ENCODE data around the gene ZNF614. TPM values are rescaled to one million over a fixed set of nuclear protein-coding genes. Genes with fewer than 3 reads are reported as not detected.
"Not testable (repeated sequence)": the region's sequence is repeated elsewhere in the genome, so short reads cannot be mapped to it uniquely, and the experiment has no call there.

The ZNF614 gene
- total RNA-seq, 1 donor from 2014 or later: 9.0 TPM

DNA sequence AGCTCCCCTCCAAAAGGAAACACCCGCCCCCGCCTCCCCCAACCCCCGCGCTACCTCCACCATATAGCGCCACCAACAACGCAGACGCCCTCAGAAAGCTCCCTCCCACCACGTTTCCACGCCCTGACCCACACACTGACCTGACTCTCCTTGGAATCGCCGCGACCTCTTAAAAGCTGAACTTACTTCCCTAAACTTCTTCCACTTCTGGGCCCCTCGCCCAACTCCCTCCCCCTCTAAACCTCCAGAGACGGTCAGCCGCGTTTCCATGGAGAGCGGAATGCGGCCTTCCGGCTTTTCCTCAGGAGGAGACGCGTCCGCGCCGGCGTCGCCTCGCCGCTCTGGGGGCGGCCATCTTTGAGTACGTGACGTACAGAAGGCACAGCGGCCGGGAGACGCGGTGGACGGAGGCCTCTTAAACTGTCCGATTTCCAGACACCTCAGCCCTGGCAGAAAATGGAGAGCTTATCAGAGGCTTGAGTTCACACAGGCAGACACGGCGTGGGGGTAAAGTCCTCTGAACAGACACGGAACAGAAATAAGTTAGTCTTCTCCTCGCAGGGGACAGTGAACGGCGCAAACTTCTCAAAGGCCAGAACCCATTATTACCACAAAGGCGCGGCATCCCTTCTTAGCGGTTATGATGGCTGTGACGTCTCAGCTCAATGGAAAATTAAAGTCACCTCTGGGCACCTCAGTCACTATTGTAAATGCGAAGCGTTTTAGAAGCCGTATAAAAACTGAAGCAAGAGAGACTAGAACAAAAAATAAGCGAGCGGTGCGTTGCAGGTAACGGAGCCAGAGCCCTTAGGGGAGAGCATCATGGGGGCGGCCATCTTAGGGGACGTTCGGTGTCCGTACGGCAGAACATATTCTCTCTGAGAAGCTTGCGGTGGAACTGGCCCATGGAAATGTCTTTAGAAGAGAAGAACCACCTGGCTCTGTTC, 20.6 kb upstream of the ZNF614 start, which contains the start of gene ZNF432:
Gene ZNF432 (minus strand): TSS at position 284 of the 947 bp plus-strand sequence. CDS start 1,970 bp downstream, outside the sequence.
- no peak for TF ChIP-seq CTCF (IDR thresholded peaks at IDR 0.05; ENCODE audit: insufficient read depth, low read length, severe bottlenecking)
- FAIRE-seq (no peak), DNase-seq (ENCODE audit: low read depth) (peak; percentile 72)
- H3K27me3 ChIP-seq (ENCODE audit: control insufficient read depth, insufficient read depth, low read length): no peaks in the 10 kb centered on the region
- H3K36me3 ChIP-seq (ENCODE audit: control insufficient read depth, insufficient read depth, low read length): peaks cover 6% of the 10 kb centered on the region
- peak within 1 kb of the TSS; percentile 80 for H3K4me3 ChIP-seq (ENCODE audit: low read depth, low read length)

- TF ChIP-seq CTCF (IDR thresholded peaks at IDR 0.05; ENCODE audit: insufficient read depth, low read length, severe bottlenecking): no peak
- no peak overlapping the region for H3K4me3 ChIP-seq (ENCODE audit: low read depth, low read length)
- peaks cover 17% of the 10 kb centered on the region for H3K36me3 ChIP-seq (ENCODE audit: control insufficient read depth, insufficient read depth, low read length)
- no peak for DNase-seq (ENCODE audit: low read depth)
- H3K27me3 ChIP-seq (ENCODE audit: control insufficient read depth, insufficient read depth, low read length): no peaks in the 10 kb centered on the region
- no peak for FAIRE-seq
These were observed 11.0 kb upstream of the ZNF614 start for GRCh38 chr19:52039169-52039568.

DNA sequence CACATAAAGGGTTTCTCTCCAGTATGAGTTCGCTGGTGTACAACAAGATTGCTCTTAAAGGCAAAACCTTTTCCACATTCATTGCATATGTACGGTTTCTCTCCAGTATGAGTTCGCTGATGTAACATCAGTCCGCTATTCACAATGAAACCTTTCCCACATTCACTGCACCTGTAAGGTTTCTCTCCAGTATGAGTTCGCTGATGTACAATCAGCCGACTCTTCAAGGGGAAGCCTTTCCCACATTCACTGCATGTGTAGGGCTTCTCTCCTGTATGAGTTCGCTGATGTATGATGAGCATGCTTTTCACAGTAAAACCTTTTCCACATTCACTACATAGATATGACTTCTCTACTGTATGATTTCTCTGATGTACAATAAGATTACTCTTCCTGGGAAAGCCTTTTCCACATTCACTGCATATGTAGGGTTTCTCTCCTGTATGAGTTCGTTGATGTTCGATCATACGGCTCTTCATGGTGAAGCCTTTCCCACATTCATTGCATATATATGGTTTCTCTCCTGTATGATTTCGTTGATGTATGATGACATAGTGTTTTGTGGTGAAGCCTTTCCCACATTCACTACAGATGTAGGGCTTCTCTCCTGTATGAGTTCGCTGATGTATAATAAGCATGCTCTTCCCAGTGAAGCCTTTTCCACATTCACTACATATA, 6.0 kb upstream of the ZNF614 start:
- Histone ChIP-seq H3K4me3 (ENCODE audit: low read depth, low read length) (no peak overlapping the region), H3K36me3 (ENCODE audit: control insufficient read depth, insufficient read depth, low read length) (peaks cover 10% of the 10 kb centered on the region), H3K27me3 (ENCODE audit: control insufficient read depth, insufficient read depth, low read length) (no peaks in the 10 kb centered on the region)
- DNase-seq (ENCODE audit: low read depth): no peak
- TF ChIP-seq CTCF (IDR thresholded peaks at IDR 0.05; ENCODE audit: insufficient read depth, low read length, severe bottlenecking): no peak
- FAIRE-seq: peak; percentile 68

DNA sequence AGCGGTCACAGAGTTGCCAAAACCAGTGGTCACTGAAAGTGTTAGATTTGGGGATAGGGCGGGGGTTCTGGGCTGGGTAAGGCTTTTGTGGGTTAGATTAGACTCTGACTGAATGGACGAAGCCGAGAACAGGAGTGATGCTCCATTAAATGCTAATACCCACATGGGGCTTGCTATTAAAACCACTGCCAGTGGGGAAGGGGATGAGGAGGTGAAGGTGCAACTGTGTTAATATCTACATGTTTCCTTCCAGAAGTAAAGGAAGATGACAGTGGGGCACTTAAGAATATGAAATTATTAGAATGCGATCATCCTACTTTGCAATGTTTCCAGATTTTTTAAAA, 573 bp upstream of the ZNF614 start:
- no peak for DNase-seq (ENCODE audit: low read depth)
- H3K36me3 ChIP-seq (ENCODE audit: control insufficient read depth, insufficient read depth, low read length): peaks cover 6% of the 10 kb centered on the region
- no peak for TF ChIP-seq CTCF (IDR thresholded peaks at IDR 0.05; ENCODE audit: insufficient read depth, low read length, severe bottlenecking)
- no peaks in the 10 kb centered on the region for H3K27me3 ChIP-seq (ENCODE audit: control insufficient read depth, insufficient read depth, low read length)
- peak overlapping the region; percentile 43 for H3K4me3 ChIP-seq (ENCODE audit: low read depth, low read length)
- FAIRE-seq: no peak

DNA sequence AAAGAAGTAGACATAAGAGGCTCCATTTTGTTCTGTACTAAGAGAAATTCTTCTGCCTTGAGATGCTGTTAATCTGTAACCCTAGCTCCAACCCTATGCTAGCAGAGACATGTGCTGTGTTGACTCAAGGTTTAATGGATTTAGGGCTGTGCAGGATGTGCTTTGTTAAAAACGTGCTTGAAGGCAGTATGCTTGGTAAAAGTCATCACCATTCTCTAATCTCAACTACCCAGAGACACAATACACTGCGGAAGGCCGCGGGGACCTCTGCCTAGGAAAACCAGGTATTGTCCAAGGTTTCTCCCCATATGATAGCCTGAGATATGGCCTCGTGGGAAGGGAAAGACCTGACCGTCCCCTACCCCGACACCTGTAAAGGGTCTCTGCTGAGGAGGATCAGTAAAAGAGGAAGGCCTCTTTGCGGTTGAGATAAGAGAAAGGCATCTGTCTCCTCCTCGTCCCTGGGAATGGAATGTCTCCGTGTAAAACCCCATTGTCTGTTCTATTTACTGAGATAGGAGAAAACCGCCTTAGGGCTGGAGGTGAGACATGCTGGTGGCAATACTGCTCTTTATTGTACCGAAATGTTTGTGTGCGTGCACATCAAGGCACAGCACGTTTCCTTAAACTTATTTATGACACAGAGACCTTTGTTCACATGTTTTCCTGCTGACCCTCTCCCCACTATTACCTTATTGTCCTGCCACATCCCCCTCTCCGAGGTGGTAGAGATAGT, 1.8 kb downstream of the ZNF614 start:
- DNase-seq (ENCODE audit: low read depth): peak; percentile 39
- not testable (repeated sequence) for H3K36me3 ChIP-seq (ENCODE audit: control insufficient read depth, insufficient read depth, low read length); FAIRE-seq; H3K27me3 ChIP-seq (ENCODE audit: control insufficient read depth, insufficient read depth, low read length); H3K4me3 ChIP-seq (ENCODE audit: low read depth, low read length)

DNA sequence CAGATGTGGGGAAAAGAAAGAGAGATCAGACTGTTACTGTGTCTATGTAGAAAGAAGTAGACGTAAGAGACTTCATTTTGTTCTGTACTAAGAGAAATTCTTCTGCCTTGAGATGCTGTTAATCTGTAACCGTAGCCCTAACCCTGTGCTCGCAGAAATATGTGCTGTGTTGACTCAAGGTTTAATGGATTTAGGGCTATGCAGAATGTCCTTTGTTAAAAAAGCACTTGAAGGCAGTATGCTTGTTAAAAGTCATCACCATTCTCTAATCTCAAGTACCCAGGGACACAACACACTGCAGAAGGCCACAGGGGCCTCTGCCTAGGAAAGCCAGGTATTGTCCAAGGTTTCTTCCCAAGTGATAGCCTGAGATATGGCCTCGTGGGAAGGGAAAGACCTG, 3.7 kb downstream of the ZNF614 start:
- peaks cover 11% of the 10 kb centered on the region for H3K36me3 ChIP-seq (ENCODE audit: control insufficient read depth, insufficient read depth, low read length)
- not testable (repeated sequence) for FAIRE-seq

More for the DNA sequence above, 3.7 kb downstream of the ZNF614 start:
- not testable (repeated sequence) for H3K27me3 ChIP-seq (ENCODE audit: control insufficient read depth, insufficient read depth, low read length); H3K4me3 ChIP-seq (ENCODE audit: low read depth, low read length); DNase-seq (ENCODE audit: low read depth)

Data from bronchial epithelial cell (primary cell).